GM12874 (cell line): Measurements from ENCODE around the gene LRRC71.

Experiments
- CTCF ChIP-seq: IDR thresholded peaks from 2 replicates; pipeline ENCODE4 v1.5.1; 2011; ENCODE audit warnings: low read depth, mild to moderate bottlenecking, control low read depth, low read length, moderate library complexity; ENCODE audit not compliant: insufficient read depth

LRRC71 gene

GRCh38 chr1:156893048-156893953 is 27.1 kb upstream of the LRRC71 start, which contains the start of gene PEAR1:
PEAR1 (plus strand) TSS chr1:156893718; CDS start chr1:156903927, 10,209 bp downstream.
- TF ChIP-seq CTCF = no peak

GRCh38 chr1:156894001-156894400 is 26.4 kb upstream of the LRRC71 start:
- no peak for TF ChIP-seq CTCF

GRCh38 chr1:156894711-156895454 is 25.5 kb upstream of the LRRC71 start:
- no peak for TF ChIP-seq CTCF

- no peak for TF ChIP-seq CTCF
Measured at GRCh38 chr1:156895455-156895812, 25.0 kb upstream of the LRRC71 start.

- TF ChIP-seq CTCF = no peak
Measured at GRCh38 chr1:156895927-156896326, 24.5 kb upstream of the LRRC71 start.

- no peak for TF ChIP-seq CTCF
Measured at GRCh38 chr1:156896490-156897033, 23.9 kb upstream of the LRRC71 start.
